Coronary artery (tissue), 2 donors: ENCODE measurements around the gene SPDYE5.

Experiments
- DNase-seq: peaks from one replicate; pipeline ENCODE4 v3.0.0-alpha.2; 2017; ENCODE audit warnings: low spot score
- H3K27ac ChIP-seq, 2 donors: fragments of 200-600 bp; sonication (generic); one replicate each; pipeline ENCODE4 v1.5.1; 2016 to 2019
- H3K4me3 ChIP-seq: fragments of 200-600 bp; sonication (generic); 2 replicates; pipeline ENCODE4 v1.5.1; 2016; ENCODE audit warnings: mild to moderate bottlenecking, moderate library complexity
- CTCF ChIP-seq: fragments of 200-600 bp; sonication (generic); IDR thresholded peaks from one replicate; pipeline ENCODE4 v1.5.1; 2019; ENCODE audit warnings: antibody characterized with exemption

Gene SPDYE5

GRCh38 chr7:75531359-75531821 lies 39.3 kb downstream of the SPDYE5 start:
- no peak overlapping the region for H3K4me3 ChIP-seq
- no peak overlapping the region for H3K27ac ChIP-seq
- TF ChIP-seq CTCF = no peak
- DNase-seq = no peak

GRCh38 chr7:75532639-75533038 lies 40.5 kb downstream of the SPDYE5 start:
- no peak overlapping the region for H3K4me3 ChIP-seq
- DNase-seq = no peak
- no peak for TF ChIP-seq CTCF
- no peak overlapping the region for H3K27ac ChIP-seq

- DNase-seq = peak; percentile 47
- Histone ChIP-seq H3K27ac (no peak overlapping the region), H3K4me3 (no peak overlapping the region)
- no peak for TF ChIP-seq CTCF
These were observed 41.8 kb downstream of the SPDYE5 start for GRCh38 chr7:75533926-75534325.

GRCh38 chr7:75534727-75535307 lies 42.7 kb downstream of the SPDYE5 start:
- H3K4me3 ChIP-seq = no peak overlapping the region
- H3K27ac ChIP-seq = no peak overlapping the region
- no peak for DNase-seq
- no peak for TF ChIP-seq CTCF

- H3K27ac ChIP-seq = no peak overlapping the region
- DNase-seq = peak; percentile 61
- TF ChIP-seq CTCF = no peak
- no peak overlapping the region for H3K4me3 ChIP-seq
These were observed 44.4 kb downstream of the SPDYE5 start for GRCh38 chr7:75536491-75536890.

GRCh38 chr7:75536940-75537538 lies 44.9 kb downstream of the SPDYE5 start:
- no peak for TF ChIP-seq CTCF
- Histone ChIP-seq H3K4me3 (no peak overlapping the region), H3K27ac (no peak overlapping the region)
- DNase-seq = peak; percentile 24

- no peak for TF ChIP-seq CTCF
- peak; percentile 40 for DNase-seq
- Histone ChIP-seq H3K4me3 (no peak overlapping the region), H3K27ac (no peak overlapping the region)
These were observed 45.6 kb downstream of the SPDYE5 start for GRCh38 chr7:75537731-75538130.
